Glutamatergic neuron (in vitro differentiated cells): ENCODE data around the gene STRN4. TPM values are rescaled to one million over a fixed set of nuclear protein-coding genes. Genes with fewer than 3 reads are reported as not detected.

Experiments
- DNase-seq: peaks from one replicate; pipeline ENCODE4 v3.0.0; 2022
- H3K27ac Mint-ChIP-seq: one replicate; pipeline ENCODE4 v1.8.0; 2020; ENCODE audit warnings: mild to moderate bottlenecking, mixed read lengths, inconsistent platforms; ENCODE audit not compliant: unreplicated experiment
- H3K27me3 Mint-ChIP-seq: one replicate; pipeline ENCODE4 v1.8.0; 2020; ENCODE audit warnings: mild to moderate bottlenecking, moderate library complexity, mixed read lengths, inconsistent platforms; ENCODE audit not compliant: unreplicated experiment
- H3K36me3 Mint-ChIP-seq: one replicate; pipeline ENCODE4 v1.8.0; 2020; ENCODE audit warnings: mild to moderate bottlenecking, mixed read lengths, inconsistent platforms; ENCODE audit not compliant: unreplicated experiment
- H3K4me1 Mint-ChIP-seq: one replicate; pipeline ENCODE4 v1.8.0; 2020; ENCODE audit warnings: mild to moderate bottlenecking, low read depth, mixed read lengths, inconsistent platforms; ENCODE audit not compliant: unreplicated experiment
- H3K4me3 Mint-ChIP-seq: one replicate; pipeline ENCODE4 v1.8.0; 2020; ENCODE audit warnings: mild to moderate bottlenecking, mixed read lengths, inconsistent platforms; ENCODE audit not compliant: unreplicated experiment
- H3K9me3 Mint-ChIP-seq: one replicate; pipeline ENCODE4 v1.8.0; 2020; ENCODE audit warnings: mild to moderate bottlenecking, moderate library complexity, mixed read lengths, inconsistent platforms; ENCODE audit not compliant: unreplicated experiment
- CTCF ChIP-seq: fragments of 200-600 bp; sonication (generic); IDR thresholded peaks from one replicate; pipeline ENCODE4 v1.5.0; 2021; ENCODE audit not compliant: partially characterized antibody, unreplicated experiment
- total RNA-seq: library from RNA; stranded (reverse); fragmentation: NEBNext Ultra II Directional; extraction: Animal tissue kit (Norgen Biotek cat#: 25700); gene quantifications from one replicate; pipeline ENCODE4 v1.2.1, GENCODE V29; 2021; ENCODE audit not compliant: unreplicated experiment

STRN4 gene
- total RNA-seq, 1 donor from 2014 or later, result 117 TPM

- H3K27me3 Mint-ChIP-seq, result peaks cover 23% of the 10 kb centered on the region
- no peak overlapping the region for H3K4me3 Mint-ChIP-seq
- peaks cover 34% of the 10 kb centered on the region for H3K4me1 Mint-ChIP-seq
- H3K9me3 Mint-ChIP-seq, result peaks cover 12% of the 10 kb centered on the region
- H3K36me3 Mint-ChIP-seq, result no peaks in the 10 kb centered on the region
- DNase-seq, result no peak
- peak overlapping the region; percentile 55 for H3K27ac Mint-ChIP-seq
- no peak for TF ChIP-seq CTCF
Observed at GRCh38 chr19:46731007-46731501, 15.2 kb downstream of the STRN4 start.

- peaks cover 12% of the 10 kb centered on the region for H3K9me3 Mint-ChIP-seq
- peaks cover 27% of the 10 kb centered on the region for H3K27me3 Mint-ChIP-seq
- no peak overlapping the region for H3K27ac Mint-ChIP-seq
- no peak overlapping the region for H3K4me3 Mint-ChIP-seq
- H3K4me1 Mint-ChIP-seq, result peaks cover 38% of the 10 kb centered on the region
- no peak for TF ChIP-seq CTCF
- no peaks in the 10 kb centered on the region for H3K36me3 Mint-ChIP-seq
- no peak for DNase-seq
Observed at GRCh38 chr19:46730595-46730994, 15.7 kb downstream of the STRN4 start.

- no peak overlapping the region for H3K27ac Mint-ChIP-seq
- DNase-seq, result no peak
- no peak for TF ChIP-seq CTCF
- H3K4me1 Mint-ChIP-seq, result peaks cover 40% of the 10 kb centered on the region
- no peaks in the 10 kb centered on the region for H3K36me3 Mint-ChIP-seq
- no peak overlapping the region for H3K4me3 Mint-ChIP-seq
- H3K9me3 Mint-ChIP-seq, result peaks cover 12% of the 10 kb centered on the region
- peaks cover 27% of the 10 kb centered on the region for H3K27me3 Mint-ChIP-seq
Observed at GRCh38 chr19:46730187-46730586, 16.1 kb downstream of the STRN4 start.

GRCh38 chr19:46729696-46730095, 16.6 kb downstream of the STRN4 start:
- no peak for DNase-seq
- Mint-ChIP-seq H3K36me3 (no peaks in the 10 kb centered on the region), H3K27ac (no peak overlapping the region), H3K4me3 (no peak overlapping the region), H3K27me3 (peaks cover 27% of the 10 kb centered on the region), H3K4me1 (peaks cover 41% of the 10 kb centered on the region), H3K9me3 (peaks cover 12% of the 10 kb centered on the region)
- TF ChIP-seq CTCF, result no peak

GRCh38 chr19:46728693-46729339, 17.4 kb downstream of the STRN4 start:
- TF ChIP-seq CTCF, result peak; percentile 93
- peaks cover 27% of the 10 kb centered on the region for H3K27me3 Mint-ChIP-seq
- DNase-seq, result peak; percentile 93
- peaks cover 17% of the 10 kb centered on the region for H3K9me3 Mint-ChIP-seq
- no peaks in the 10 kb centered on the region for H3K36me3 Mint-ChIP-seq
- H3K4me3 Mint-ChIP-seq, result peak overlapping the region; percentile 9
- H3K4me1 Mint-ChIP-seq, result peaks cover 46% of the 10 kb centered on the region
- peak overlapping the region; percentile 83 for H3K27ac Mint-ChIP-seq
